Measurements from ENCODE around the gene PDLIM4. TPM values are rescaled to one million over a fixed set of nuclear protein-coding genes. Genes with fewer than 3 reads are reported as not detected.

The PDLIM4 gene
- total and polyA plus RNA-seq, 2 donors from 2014 or later = 31.6 to 47.0 TPM

GRCh38 chr5:132234684-132235062 lies 22.8 kb upstream of the PDLIM4 start:
- Histone ChIP-seq H3K9me3 (ENCODE audit: control insufficient read depth in 2 of 3, insufficient read depth in 1 of 3, low read length in 3 of 3) (no peaks in the 10 kb centered on the region), H3K27ac (ENCODE audit: low read depth in 2 of 2, low read length in 2 of 2) (no peak overlapping the region), H3K4me3 (ENCODE audit: low read length in 3 of 3) (no peak overlapping the region), H3K4me1 (ENCODE audit: control insufficient read depth in 2 of 3, insufficient read depth in 2 of 3, low read depth in 1 of 3, low read length in 3 of 3) (peaks cover 0 to 6% (median 4%) of the 10 kb centered on the region in 3 donors), H3K9ac (ENCODE audit: low read length in 3 of 3) (no peak overlapping the region), H3K36me3 (ENCODE audit: control insufficient read depth in 2 of 3, insufficient read depth in 3 of 3, low read length in 3 of 3) (no peaks in the 10 kb centered on the region), H3K27me3 (ENCODE audit: control insufficient read depth, insufficient read depth, low read length) (no peaks in the 10 kb centered on the region)
- peak in 1 of 5 donors; percentile 10 for DNase-seq
- TF ChIP-seq, protein P1, sequence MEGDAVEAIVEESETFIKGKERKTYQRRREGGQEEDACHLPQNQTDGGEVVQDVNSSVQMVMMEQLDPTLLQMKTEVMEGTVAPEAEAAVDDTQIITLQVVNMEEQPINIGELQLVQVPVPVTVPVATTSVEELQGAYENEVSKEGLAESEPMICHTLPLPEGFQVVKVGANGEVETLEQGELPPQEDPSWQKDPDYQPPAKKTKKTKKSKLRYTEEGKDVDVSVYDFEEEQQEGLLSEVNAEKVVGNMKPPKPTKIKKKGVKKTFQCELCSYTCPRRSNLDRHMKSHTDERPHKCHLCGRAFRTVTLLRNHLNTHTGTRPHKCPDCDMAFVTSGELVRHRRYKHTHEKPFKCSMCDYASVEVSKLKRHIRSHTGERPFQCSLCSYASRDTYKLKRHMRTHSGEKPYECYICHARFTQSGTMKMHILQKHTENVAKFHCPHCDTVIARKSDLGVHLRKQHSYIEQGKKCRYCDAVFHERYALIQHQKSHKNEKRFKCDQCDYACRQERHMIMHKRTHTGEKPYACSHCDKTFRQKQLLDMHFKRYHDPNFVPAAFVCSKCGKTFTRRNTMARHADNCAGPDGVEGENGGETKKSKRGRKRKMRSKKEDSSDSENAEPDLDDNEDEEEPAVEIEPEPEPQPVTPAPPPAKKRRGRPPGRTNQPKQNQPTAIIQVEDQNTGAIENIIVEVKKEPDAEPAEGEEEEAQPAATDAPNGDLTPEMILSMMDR (IDR thresholded peaks at IDR 0.05; ENCODE audit: borderline replicate concordance, extremely low read depth, insufficient read depth) = no peak
- intact Hi-C loops (cut with DNase I) = no loop called here
- FAIRE-seq = no peak

- H3K27ac ChIP-seq (ENCODE audit: low read depth in 2 of 2, low read length in 2 of 2) = no peak overlapping the region
- H3K4me3 ChIP-seq (ENCODE audit: low read length in 3 of 3) = no peak overlapping the region
- H3K9me3 ChIP-seq (ENCODE audit: control insufficient read depth in 2 of 3, insufficient read depth in 1 of 3, low read length in 3 of 3) = no peaks in the 10 kb centered on the region
- H3K36me3 ChIP-seq (ENCODE audit: control insufficient read depth in 2 of 3, insufficient read depth in 3 of 3, low read length in 3 of 3) = no peaks in the 10 kb centered on the region
- FAIRE-seq = no peak
- peak in 1 of 5 donors; percentile 12 for DNase-seq
- H3K9ac ChIP-seq (ENCODE audit: low read length in 3 of 3) = no peak overlapping the region
- H3K27me3 ChIP-seq (ENCODE audit: control insufficient read depth, insufficient read depth, low read length) = no peaks in the 10 kb centered on the region
- peaks cover 0 to 6% (median 4%) of the 10 kb centered on the region in 3 donors for H3K4me1 ChIP-seq (ENCODE audit: control insufficient read depth in 2 of 3, insufficient read depth in 2 of 3, low read depth in 1 of 3, low read length in 3 of 3)
- TF ChIP-seq, protein P1 (IDR thresholded peaks at IDR 0.05; ENCODE audit: borderline replicate concordance, extremely low read depth, insufficient read depth) = no peak
- intact Hi-C loops (cut with DNase I) = no loop called here
Observed at GRCh38 chr5:132235340-132235739, 22.2 kb upstream of the PDLIM4 start.

DNA sequence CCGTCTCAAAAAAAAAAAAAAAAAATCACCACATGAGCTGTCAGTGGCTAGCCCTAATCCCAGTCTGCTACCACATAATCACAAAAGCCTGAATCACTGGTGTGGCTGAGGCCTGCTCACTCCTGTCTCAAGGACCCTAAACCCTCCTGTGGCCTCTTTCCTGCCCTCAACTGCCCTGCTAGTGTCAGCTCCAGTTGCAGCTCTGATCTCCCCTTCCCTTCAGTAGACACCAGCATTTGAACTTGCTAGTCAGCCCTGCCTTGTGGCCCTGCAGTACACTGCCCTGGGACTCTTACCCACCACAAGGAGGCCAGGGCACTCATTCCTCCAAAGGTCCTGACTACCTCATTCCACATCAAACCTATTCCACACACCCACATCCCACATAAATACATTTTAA lies 20.4 kb upstream of the PDLIM4 start:
- no peak for FAIRE-seq
- TF ChIP-seq, protein P1 (IDR thresholded peaks at IDR 0.05; ENCODE audit: borderline replicate concordance, extremely low read depth, insufficient read depth) = no peak
- no peak overlapping the region for H3K4me3 ChIP-seq (ENCODE audit: low read length in 3 of 3)
- H3K9me3 ChIP-seq (ENCODE audit: control insufficient read depth in 2 of 3, insufficient read depth in 1 of 3, low read length in 3 of 3) = no peaks in the 10 kb centered on the region
- H3K9ac ChIP-seq (ENCODE audit: low read length in 3 of 3) = no peak overlapping the region
- H3K4me1 ChIP-seq (ENCODE audit: control insufficient read depth in 2 of 3, insufficient read depth in 2 of 3, low read depth in 1 of 3, low read length in 3 of 3) = peaks cover 0 to 6% (median 4%) of the 10 kb centered on the region in 3 donors
- DNase-seq = peak in 1 of 5 donors; percentile 13
- intact Hi-C loops (cut with DNase I) = no loop called here
- no peak overlapping the region for H3K27ac ChIP-seq (ENCODE audit: low read depth in 2 of 2, low read length in 2 of 2)
- no peaks in the 10 kb centered on the region for H3K27me3 ChIP-seq (ENCODE audit: control insufficient read depth, insufficient read depth, low read length)
- no peaks in the 10 kb centered on the region for H3K36me3 ChIP-seq (ENCODE audit: control insufficient read depth in 2 of 3, insufficient read depth in 3 of 3, low read length in 3 of 3)

GRCh38 chr5:132237670-132238069 lies 19.8 kb upstream of the PDLIM4 start:
- Histone ChIP-seq H3K27ac (ENCODE audit: low read depth in 2 of 2, low read length in 2 of 2) (no peak overlapping the region), H3K36me3 (ENCODE audit: control insufficient read depth in 2 of 3, insufficient read depth in 3 of 3, low read length in 3 of 3) (no peaks in the 10 kb centered on the region), H3K27me3 (ENCODE audit: control insufficient read depth, insufficient read depth, low read length) (no peaks in the 10 kb centered on the region), H3K4me1 (ENCODE audit: control insufficient read depth in 2 of 3, insufficient read depth in 2 of 3, low read depth in 1 of 3, low read length in 3 of 3) (peaks cover 0 to 6% (median 4%) of the 10 kb centered on the region in 3 donors), H3K4me3 (ENCODE audit: low read length in 3 of 3) (no peak overlapping the region), H3K9me3 (ENCODE audit: control insufficient read depth in 2 of 3, insufficient read depth in 1 of 3, low read length in 3 of 3) (no peaks in the 10 kb centered on the region), H3K9ac (ENCODE audit: low read length in 3 of 3) (no peak overlapping the region)
- DNase-seq (no peak), FAIRE-seq (no peak)
- TF ChIP-seq, protein P1 (IDR thresholded peaks at IDR 0.05; ENCODE audit: borderline replicate concordance, extremely low read depth, insufficient read depth) = no peak
- intact Hi-C loops (cut with DNase I) = no loop called here

All from kidney (tissue), 14 donors.